HG03354 (cell line): ENCODE results near the gene HDAC1.
A peak's percentile ranks its signal among the peaks of the same experiment; 100 is the strongest.
"Not testable (repeated sequence)": the region's sequence is repeated elsewhere in the genome, so short reads cannot be mapped to it uniquely, and the experiment has no call there.

ENCODE experiments used
- ATAC-seq: cut with Tn5 transposase; IDR thresholded peaks from one replicate; pipeline ENCODE4 v1.9.1; 2021; ENCODE audit warnings: mild to moderate bottlenecking; ENCODE audit not compliant: unreplicated experiment, poor library complexity, severe bottlenecking

HDAC1 gene

DNA sequence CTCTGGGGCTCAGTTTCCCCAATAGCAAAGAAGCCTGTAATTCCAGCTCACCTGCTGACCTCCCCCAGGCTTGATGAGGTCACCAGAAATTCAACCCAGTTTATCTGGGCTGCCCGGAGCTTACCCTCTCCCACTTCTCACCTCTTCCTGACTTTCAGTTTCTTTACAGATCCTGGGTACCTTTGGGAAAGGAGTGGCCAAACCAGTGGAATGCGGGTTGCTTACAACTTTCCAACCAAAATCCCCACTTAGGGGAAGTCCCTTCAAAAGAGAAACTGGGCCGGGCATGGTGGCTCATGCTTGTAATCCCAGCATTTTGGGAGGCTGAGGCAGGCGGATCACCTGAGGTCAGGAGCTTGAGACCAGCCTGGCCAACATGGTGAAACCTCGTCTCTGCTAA is 50.1 kb downstream of the HDAC1 start:
- no peak for ATAC-seq

DNA sequence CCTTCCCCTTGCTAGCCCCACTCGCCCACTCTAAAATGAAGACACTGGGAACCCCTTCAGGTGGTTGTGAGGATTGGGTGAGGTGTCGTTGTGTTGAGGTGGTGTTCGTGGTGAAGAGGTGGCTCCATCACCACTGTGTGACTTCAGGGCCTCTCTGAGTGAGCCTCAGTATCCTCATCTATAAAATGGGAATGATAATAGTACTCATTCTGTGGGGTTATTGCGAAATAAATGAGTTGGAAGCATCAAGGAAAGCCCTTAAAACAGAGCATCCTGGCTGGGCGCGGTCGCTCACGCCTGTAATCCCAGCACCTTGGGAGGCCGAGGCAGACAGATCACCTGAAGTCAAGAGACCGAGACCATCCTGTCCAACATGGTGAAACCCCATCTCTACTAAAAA is 50.8 kb downstream of the HDAC1 start:
- no peak for ATAC-seq

DNA sequence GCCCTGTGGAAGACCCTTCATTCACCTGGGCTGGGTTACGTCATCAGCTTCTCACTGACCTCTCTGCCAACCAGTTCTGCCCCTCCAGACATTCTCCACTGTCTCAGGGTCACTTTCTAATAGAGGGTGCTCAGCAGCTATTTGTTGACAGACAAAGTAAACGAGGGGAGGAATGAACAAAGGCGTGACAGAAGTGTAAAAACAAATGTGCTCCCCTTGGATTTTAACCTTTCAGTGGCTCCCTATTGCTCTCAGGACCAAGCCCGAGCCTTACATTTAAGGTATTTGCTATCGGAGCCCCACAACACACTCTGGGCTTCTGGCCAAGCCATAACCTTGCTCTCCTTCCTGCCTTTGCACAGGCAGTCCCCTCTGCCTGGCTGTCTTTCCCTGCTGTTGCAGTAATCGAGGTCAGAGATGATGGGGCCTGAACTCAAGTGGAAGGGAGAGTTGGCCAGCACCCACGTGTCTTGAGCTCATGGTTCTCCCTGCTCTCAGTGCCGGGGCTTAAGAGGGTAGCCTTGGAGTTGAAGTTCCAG is 53.5 kb downstream of the HDAC1 start:
- no peak for ATAC-seq

DNA sequence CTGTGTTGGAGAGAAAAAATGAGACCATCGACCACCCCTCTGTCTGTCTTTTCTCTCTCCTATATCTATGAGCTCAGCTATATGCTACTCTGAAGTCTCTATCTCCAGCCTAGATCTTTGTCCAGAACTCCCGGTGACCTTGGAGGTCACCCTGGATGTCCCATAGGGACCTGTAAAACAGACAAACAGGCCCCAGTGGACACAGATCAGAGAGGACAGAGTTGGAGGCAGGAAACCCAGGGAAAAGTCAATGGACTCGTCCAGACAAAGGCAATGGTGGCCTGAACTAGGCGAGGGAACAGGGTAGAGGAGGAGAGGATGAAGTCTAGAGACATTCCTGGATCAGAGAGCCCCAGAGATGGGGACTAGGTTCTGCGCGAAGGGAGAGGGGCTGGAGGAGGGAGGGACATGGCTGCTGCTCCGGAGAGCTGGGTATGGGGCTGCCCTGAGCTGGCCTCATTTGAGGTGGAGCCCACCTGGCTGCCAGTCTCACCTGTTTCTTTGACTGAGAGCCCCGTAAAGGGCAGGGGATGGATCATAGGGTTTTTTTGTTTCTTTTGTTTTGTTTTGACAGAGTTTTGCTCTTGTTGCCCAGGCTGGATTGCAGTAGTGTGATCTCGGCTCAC is 54.8 kb downstream of the HDAC1 start:
- no peak for ATAC-seq

DNA sequence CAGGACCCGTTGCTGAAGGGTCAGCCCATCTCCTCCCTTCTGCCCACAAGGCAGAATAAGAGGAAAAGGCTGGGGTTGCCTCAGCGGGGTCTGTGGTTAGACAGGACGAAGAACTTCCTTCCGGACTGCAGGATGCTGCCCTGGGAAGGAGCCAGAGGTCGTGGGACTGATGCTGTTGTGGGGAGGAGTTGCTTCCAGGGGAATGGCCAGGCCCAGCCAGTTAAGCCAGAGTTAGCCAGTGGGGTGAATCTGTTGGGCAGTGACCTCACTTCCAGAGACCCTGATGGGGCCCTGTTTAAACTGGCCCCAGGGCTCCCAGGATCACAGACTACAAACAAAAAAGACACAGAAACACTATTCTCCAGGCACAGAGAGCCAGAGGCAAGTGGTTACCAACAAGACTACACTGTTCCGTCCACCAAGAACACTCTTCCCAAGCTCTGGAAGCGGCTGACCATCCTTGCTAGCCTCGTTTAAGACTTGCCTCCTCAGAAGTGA is 57.4 kb downstream of the HDAC1 start:
- ATAC-seq: no peak

DNA sequence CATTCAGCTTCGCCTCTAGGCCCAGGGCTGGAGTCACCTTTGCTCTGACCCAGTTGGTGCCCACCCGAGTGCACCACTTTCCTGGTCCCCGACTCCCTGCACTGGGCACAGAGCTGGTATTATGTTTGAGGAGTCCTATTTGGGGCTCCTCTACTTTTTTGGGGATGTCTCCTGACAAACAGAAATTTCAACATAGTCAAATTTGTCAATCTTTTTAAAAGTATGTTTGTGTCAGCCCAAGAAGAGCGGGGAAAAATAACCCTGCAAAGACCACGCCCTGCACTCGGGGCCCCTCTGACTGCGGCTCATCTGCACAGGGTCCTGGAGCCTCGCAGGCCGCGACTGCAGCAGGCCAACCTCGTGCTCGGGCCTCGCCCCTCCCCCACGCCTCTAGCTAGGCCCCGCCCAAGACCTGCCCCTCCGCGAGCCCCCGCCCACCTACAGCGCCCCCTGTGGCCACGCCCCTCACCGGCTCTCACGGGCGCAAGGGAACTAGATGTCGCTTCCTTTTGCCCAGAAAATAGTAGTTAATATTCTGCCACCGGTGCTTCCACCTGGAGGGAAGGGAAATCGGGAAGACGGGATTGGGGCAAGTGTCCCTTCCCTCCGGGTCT is 59.0 kb downstream of the HDAC1 start:
- peak; percentile 43 for ATAC-seq

DNA sequence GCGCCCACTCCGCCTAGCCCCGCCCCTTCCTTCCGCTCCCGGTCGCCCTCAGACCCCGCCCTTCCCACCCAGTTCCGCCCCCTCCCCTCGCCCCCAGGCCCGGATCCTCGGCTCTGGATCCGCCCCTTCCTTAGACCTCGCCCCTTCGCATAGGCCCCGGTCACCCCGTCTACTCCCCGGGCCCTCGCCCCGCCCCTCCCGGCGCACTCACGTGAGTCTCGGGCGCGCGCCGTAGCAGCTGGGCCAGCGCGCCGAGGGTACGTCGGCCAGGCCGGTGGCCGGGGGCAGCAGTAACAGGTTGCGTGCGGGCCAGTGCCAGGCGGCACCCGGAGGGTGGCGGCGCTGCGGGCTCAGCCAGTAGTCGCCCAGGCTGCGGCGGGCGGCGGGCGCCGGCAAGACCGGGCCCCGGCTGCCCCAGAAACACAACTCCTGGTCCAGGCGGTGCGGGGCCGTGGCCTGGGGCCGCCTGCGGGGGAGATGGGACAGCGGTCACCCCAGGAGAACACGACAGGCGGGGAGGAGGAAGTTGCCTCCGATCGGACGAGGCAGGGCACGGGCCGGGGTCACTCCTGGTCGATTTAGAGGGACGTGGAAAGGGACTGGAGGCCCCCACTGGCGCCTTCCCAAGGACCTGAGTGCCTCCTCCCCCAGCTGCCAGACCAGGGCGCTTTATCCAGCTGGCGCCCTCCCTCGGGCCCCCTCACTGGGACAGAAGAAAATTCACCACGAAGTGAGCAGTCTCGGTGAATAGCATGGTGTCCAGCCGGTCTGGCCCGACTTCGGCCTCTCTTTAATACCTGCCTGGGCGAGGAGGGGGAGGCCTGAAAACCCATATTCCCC is 59.7 kb downstream of the HDAC1 start:
- peak; percentile 83 for ATAC-seq

DNA sequence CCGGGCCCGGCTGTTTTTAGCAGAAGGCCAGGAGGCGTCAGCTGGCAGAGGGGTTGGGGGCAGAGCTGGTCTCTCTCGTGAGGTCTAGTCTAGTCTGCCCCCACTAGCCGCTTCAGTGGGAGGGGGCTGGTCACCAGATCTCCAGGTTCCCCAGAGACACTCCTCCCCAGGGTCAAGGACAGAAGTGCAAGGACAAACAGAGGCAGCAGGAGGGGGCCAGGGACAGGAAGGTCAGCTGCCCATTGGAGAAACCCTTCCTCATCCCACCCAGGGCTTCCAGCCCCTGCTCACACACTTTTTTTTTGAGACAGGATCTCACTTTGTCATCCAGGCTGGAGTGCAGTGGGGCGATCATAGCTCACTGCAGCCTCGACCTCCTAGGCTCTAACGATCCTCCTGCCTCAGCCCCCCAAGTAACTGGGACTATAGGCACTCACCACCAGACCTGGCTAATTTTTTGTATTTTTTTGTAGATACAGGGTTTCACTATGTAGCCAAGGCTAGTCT is 60.4 kb downstream of the HDAC1 start:
- ATAC-seq: no peak

DNA sequence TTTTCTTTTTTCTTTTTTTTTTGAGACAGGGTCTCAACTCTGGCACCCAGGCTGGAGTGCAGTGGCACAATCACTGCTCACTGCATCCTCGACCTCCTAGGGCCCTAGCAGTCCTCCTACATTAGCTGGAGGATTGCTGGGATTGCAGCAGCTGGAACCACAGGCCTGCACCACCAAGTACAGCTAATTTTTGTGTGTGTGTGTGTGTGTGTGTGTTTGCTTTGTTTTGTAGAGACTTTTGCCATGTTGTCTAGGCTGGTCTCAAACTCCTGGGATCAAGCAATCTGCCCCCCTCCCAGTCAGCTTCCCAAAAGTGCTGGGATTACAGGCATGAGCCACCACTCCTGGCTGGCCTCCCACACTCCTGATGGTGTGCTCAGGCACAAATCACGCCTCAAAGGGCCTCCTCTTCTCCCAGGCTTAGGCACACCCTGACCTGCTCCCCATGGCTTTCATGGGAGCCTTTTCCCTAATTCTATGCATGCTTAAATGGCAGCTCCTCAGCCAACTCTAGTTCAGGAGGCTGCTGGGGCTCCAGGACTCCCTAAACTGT is 61.0 kb downstream of the HDAC1 start:
- no peak for ATAC-seq

DNA sequence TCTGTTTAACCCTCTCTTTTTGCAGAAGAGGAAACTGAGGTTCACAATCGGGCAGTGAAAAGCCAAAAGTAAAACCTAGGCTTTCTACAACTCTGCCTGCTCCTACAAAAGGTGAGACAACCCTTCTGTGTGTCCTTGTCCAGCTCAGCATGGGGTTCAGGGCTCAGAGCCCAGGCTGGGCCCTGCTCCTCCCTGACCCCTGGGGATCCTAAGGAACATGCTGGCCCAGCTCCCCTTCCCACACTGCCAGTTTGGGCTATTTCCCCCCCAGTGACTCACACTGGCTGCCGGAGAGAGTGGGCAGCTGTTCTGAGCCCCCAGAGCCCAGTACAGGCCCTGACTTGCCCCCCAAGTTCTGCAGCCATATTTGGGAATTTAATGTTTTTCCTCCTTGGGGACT is 61.5 kb downstream of the HDAC1 start:
- no peak for ATAC-seq

DNA sequence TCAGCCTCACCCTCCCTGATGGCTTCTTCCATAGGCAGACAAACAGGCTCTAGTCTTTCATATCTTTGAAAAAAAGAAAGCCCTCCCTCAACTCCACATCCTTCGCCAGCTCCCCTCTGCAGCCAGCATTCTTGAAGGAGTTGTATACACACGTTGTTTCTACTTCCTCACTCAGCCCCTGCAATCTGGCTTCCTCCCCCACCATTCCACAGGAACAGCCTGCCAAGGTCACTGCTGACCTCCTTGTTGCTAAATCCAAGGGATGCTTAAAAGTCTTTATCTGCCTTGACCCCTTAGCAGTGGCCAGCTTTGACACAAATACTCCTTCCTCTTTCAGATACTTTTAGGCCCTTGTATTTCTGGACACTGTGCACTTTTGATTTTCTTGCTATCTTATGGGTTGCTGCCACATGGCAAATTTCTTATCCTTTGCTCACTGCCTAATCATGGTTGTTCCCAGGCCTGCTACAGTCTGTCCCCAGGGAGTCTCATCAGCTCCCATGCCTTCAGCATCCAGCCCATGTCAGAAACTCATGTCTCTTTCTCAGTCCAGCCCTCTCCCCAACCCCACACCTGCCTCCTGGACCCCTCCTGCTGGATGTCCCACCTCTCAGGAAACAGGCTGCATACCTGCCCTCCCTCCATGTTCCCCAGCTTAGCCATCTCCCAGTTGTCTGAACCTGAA is 62.1 kb downstream of the HDAC1 start:
- ATAC-seq: no peak

DNA sequence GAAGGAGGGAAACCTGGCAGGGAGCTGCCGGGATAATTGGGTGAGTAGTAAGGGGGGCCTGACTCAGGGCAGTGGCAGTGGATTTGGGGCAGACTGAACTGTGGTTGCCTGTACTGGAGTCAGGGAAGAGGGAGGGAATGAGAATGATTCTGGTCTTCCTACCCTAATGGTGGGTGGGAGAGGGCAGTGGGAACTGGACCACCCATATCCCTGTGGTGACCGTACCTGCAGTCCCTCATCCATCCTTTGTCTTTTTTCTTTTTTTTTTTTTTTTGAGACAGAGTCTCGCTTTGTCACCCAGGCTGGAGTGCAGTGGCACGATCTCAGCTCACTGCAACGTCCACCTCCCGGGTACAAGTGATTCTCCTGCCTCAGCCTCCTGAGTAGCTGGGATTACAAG is 63.9 kb downstream of the HDAC1 start:
- ATAC-seq: not testable (repeated sequence)

DNA sequence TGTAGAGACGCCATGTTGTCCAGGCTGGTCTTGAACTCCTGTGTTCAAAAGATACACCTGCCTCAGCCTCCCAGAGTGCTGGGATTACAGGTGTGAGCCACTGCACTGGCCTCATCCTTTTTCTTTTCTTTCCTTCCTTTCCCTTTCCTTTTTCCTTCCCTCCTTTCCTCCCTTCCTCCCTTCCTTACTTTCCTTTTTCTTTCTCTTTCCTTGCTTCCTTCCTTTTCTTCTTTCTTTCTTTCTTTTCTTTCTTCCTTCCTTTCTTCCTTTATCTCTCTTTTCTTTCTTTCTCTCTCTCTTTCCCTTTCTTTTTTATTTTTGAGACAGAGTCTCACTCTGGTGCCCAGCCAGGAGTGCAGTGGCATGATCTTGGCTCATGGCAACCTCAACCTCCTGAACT is 64.6 kb downstream of the HDAC1 start:
- ATAC-seq: no peak

DNA sequence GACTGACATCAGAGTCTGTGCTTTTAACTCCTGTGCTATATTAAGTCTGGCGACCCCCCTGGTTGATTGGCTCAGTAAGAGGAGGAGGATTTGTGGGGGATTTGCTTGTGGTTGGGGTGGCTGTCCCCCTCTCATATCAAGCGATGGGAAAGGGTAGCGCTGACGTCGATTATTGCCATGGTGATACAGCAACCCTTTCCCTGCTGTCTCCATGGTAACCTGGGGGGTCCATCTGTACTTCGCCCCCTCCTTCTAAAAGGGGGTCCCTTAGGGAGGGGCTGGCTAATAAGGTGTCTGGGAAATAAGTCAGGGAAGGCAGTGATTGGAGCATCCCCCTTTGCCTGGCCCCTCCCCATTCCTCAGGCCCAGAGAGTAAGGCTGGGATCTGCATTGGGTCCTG is 65.7 kb downstream of the HDAC1 start:
- no peak for ATAC-seq

DNA sequence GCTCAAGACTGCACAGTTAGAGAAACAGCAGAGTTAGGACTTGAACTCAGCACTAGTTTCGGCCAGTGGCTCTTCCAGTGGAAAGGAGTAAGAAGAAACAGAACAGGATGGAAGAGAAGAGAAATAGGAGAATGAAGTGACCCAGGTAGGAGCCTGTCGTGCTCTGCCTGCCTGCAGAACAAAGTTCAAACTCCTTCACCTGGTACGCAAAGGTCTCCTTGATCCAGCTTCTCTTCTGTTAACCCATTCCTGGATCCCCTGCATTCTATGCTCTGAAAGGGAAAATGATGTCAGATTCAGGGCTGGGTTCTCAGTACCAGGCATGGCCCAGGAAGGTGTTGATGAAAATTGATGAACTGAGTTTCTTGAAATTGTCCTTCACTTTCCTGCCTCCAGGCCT is 66.6 kb downstream of the HDAC1 start:
- ATAC-seq: no peak

DNA sequence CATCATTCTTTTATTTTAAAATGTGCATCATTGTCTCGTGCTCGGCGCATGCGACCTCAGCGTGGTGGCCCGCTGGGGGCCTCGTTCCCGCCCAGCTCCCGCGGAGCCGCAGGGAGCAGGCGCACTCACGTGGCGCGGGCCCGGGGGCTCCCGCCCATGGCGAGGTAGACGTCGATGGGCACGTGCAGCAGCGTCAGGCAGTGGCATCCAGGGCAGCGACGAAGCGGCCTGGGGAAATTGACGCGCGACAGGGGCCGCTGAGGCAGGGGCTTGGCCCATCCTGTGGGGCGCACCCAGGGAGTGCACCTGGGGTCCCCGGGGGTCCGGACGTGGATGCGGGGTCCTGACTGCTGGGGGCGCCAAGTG is 69.4 kb downstream of the HDAC1 start:
- no peak for ATAC-seq

DNA sequence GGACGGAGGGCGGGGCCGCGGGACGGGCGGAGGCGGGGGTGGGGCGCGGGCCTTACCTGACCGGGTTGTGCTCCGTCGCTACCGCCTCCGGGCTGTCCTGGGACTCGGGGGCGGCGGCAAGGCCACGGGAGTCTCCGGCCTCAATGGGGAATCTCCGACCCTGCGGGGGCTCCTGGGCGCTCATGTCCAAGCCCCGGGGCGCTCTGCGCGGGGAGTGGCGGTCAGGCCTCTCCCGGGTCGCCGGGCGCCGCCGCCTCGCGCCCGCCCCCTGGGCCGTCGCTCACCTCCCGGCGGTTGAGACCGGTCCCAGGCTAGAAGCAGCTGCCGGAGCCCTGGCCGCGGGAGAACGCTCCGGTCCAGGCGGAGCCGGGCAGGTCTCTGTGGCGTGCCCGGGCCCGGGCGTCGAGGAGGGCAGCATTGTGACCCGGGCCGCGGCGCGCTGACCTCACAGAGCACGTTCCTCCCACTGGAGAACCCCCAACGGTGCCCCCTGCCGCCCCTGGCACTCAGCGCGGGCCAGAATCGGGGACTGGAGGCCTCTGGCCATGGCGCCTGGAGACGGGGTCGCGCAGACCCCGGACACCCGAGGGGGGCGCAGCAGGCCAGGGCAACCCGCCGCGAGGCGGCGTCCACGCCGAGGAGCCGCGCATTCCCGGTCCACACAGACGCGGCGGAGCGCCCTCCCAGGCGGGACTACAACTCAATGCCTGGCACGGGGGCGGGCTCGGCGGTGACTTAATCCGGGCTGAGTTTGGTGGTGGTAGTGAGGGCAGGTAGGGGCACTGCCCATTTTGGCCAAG is 70.0 kb downstream of the HDAC1 start:
- no peak for ATAC-seq

DNA sequence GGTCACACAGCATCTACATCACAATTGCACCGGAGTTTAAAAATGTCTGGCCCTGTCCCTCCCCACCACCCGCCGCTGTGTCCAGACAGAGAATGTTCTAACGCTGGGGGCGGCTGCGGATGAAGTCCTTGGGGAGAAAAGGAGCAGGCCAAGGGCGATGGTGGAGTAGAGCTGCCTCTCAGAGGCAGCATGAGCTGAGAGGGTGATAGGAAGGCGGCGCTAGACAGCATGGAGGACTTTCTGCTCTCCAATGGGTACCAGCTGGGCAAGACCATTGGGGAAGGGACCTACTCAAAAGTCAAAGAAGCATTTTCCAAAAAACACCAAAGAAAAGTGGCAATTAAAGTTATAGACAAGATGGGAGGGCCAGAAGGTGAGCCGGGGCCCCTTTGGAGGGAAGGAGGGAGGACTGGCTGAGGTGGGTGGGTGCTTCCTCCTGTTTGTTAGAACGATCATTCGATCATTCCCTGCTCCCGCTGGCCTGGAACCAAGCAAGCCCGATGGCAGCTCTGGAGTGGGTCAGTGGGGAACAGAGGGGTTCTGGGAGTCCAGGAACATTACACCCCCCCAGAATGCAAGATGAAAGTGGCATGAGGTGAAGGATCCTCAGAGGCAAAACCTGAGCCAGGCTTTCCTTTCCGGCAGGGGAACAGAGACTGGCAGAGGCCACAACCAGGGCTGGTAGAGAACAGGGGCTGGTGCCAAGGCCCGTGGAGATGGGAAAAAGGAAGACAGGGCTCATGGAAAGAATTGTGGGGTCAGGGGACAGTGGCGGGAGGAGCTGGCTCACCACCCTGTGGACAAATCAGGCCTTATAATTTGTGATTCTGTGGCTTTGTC is 70.8 kb downstream of the HDAC1 start, which contains the start of the genes FAM229A and TSSK3:
Gene FAM229A, minus strand, starts transcription at position 12 of the 840 bp plus-strand sequence. CDS start 394 bp downstream, outside the sequence.
Gene TSSK3, plus strand, starts transcription at position 66 of the 840 bp plus-strand sequence. Its CDS starts 163 bp downstream, at position 229.
- ATAC-seq: no peak
